AML-193 (cell line): ENCODE data around the gene SF3B4.
"Not testable (repeated sequence)": the region's sequence is repeated elsewhere in the genome, so short reads cannot be mapped to it uniquely, and the experiment has no call there.

ENCODE experiments used
- DNase-seq, 2 experiments: peaks; one replicate each; lab custom pipeline; 2025; lab: John Stamatoyannopoulos, UW

Gene SF3B4

GRCh38 chr1:149887456-149888246, 40.0 kb downstream of the SF3B4 start:
- peak; percentile 96 to 97 for DNase-seq

- DNase-seq: not testable (repeated sequence)
These were observed 40.5 kb downstream of the SF3B4 start for GRCh38 chr1:149887196-149887455.

GRCh38 chr1:149886396-149887195, 41.0 kb downstream of the SF3B4 start:
- peak; percentile 95 to 97 for DNase-seq

GRCh38 chr1:149886121-149886395, 41.5 kb downstream of the SF3B4 start:
- DNase-seq: not testable (repeated sequence)

GRCh38 chr1:149885339-149886120, 42.1 kb downstream of the SF3B4 start:
- DNase-seq: peak; percentile 73 to 83

- DNase-seq: peak; percentile 68 to 83
These were observed 42.9 kb downstream of the SF3B4 start for GRCh38 chr1:149884433-149885338.

- no peak for DNase-seq
These were observed 43.9 kb downstream of the SF3B4 start for GRCh38 chr1:149883598-149884247.

- DNase-seq: no peak
These were observed 45.7 kb downstream of the SF3B4 start for GRCh38 chr1:149881876-149882275.

- DNase-seq: no peak
These were observed 48.0 kb downstream of the SF3B4 start for GRCh38 chr1:149879556-149879955.

GRCh38 chr1:149877211-149877946, 50.2 kb downstream of the SF3B4 start:
- DNase-seq: no peak
